Breast epithelium (tissue), 4 donors: Measurements from ENCODE around the gene CALN1. TPM values are rescaled to one million over a fixed set of nuclear protein-coding genes. Genes with fewer than 3 reads are reported as not detected.

Experiments used
- DNase-seq, 2 donors: peaks; one replicate each; pipeline ENCODE4 v3.0.0-alpha.2; 2019; ENCODE audit warnings: low spot score in 2 of 2
- H3K27ac ChIP-seq, 2 donors: fragments of 200-600 bp; sonication (generic) in 1 of 2; one replicate each; pipeline ENCODE4 v1.5.1; 2016 to 2019; ENCODE audit warnings: mild to moderate bottlenecking in 1 of 2
- H3K27me3 ChIP-seq, 2 donors: fragments of 200-600 bp; sonication (generic) in 1 of 2; one replicate each; pipeline versions ENCODE4 v1.5.1 to v1.6.0; 2017 to 2019; ENCODE audit warnings: control low read depth in 1 of 2, mild to moderate bottlenecking in 1 of 2
- H3K36me3 ChIP-seq: fragments of 200-600 bp; one replicate; pipeline ENCODE4 v1.5.1; 2019
- H3K4me1 ChIP-seq, 2 donors: fragments of 200-600 bp; sonication (generic); one replicate each; pipeline ENCODE4 v1.5.1; 2016 to 2019; ENCODE audit warnings: control low read depth in 1 of 2
- H3K4me3 ChIP-seq, 3 donors: fragments of 200-600 bp; sonication (generic); 1 replicate in 2 of 3; 2 replicates in 1 of 3; pipeline ENCODE4 v1.5.1; 2016 to 2019; ENCODE audit warnings: mild to moderate bottlenecking in 3 of 3, moderate library complexity in 2 of 3
- H3K9me3 ChIP-seq, 2 donors: fragments of 200-600 bp; sonication (generic) in 1 of 2; one replicate each; pipeline ENCODE4 v1.5.1; 2016 to 2019; ENCODE audit warnings: control low read depth in 1 of 2
- POLR2A ChIP-seq: fragments of 450-650 bp; IDR thresholded peaks from one replicate; pipeline ENCODE4 v1.6.1; 2016; ENCODE audit warnings: antibody characterized with exemption, mild to moderate bottlenecking, moderate library complexity
- POLR2AphosphoS5 ChIP-seq, 3 donors: sonication (generic); formaldehyde crosslinking; IDR thresholded peaks; one replicate each; pipeline ENCODE4 v1.6.1; 2017; ENCODE audit warnings: antibody characterized with exemption in 3 of 3
- intact Hi-C: fragments of 100-400 bp; cut with DNase I; formaldehyde crosslinking; loops from one replicate; pipeline ENCODE4 v1.15.1; 2023; ENCODE audit warnings: low total_unique reads
- total RNA-seq, 3 donors: library from RNA; depleted of rRNA; stranded (reverse); fragments of >200 nt; gene quantifications; one replicate each; pipeline ENCODE4 v1.1.0, GENCODE V29; 2016
- TF ChIP-seq, protein P1 (sequence below), 3 donors: fragments of 450-650 bp; IDR thresholded peaks; one replicate each; pipeline ENCODE4 v1.5.1; 2016 to 2017; ENCODE audit warnings: antibody characterized with exemption in 3 of 3, mild to moderate bottlenecking in 3 of 3, moderate library complexity in 3 of 3

The CALN1 gene
- total RNA-seq, 3 donors from 2014 or later, result under 0.01 to 0.33 (median 0.15) TPM

DNA sequence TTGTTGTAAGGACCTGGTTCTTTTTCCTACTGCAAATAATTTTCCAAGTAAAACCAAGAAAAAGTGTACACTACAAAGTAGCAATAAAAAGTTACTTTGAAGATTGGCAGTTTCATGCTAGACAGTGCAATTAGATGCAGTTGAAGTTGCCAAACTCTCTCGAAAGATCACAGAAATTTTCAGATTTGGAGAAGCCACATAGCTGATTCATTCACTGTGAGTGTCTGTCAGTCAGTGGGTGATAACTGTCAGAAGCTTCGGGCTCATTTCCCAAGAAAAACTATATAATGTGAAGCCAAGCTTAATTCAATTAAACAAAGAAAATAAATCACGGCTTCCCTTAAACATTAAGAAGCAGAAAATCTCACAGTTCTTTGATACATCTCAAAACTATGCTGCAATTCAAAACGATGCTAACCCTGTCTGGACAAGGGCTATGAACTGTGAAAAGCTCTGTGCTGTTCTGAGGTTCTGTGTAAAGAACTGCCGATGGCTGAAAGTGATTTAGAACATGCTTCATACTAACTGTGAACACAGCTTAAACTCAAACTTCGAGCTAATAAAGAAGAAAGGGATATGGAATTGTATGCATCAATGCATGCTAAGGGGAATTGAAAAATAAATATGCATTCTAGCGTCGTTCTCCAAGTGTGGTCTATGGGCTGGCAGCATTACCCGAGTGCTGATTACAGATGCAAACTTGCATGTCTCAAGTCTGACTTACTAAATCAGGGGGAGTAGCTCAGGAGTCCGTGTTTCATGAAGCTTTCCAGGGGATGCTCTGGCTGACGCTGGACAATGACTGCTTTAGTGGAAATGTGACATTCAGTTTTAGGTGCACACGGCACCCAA is 557.4 kb downstream of the CALN1 start:
- TF ChIP-seq, protein P1, sequence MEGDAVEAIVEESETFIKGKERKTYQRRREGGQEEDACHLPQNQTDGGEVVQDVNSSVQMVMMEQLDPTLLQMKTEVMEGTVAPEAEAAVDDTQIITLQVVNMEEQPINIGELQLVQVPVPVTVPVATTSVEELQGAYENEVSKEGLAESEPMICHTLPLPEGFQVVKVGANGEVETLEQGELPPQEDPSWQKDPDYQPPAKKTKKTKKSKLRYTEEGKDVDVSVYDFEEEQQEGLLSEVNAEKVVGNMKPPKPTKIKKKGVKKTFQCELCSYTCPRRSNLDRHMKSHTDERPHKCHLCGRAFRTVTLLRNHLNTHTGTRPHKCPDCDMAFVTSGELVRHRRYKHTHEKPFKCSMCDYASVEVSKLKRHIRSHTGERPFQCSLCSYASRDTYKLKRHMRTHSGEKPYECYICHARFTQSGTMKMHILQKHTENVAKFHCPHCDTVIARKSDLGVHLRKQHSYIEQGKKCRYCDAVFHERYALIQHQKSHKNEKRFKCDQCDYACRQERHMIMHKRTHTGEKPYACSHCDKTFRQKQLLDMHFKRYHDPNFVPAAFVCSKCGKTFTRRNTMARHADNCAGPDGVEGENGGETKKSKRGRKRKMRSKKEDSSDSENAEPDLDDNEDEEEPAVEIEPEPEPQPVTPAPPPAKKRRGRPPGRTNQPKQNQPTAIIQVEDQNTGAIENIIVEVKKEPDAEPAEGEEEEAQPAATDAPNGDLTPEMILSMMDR (IDR thresholded peaks at IDR 0.05), result no peak
- TF ChIP-seq POLR2AphosphoS5 (IDR thresholded peaks at IDR 0.05), result no peak
- no peak for TF ChIP-seq POLR2A
- intact Hi-C loops, result no loop called here
- Histone ChIP-seq H3K27ac (no peak overlapping the region), H3K4me1 (no peaks in the 10 kb centered on the region), H3K4me3 (no peak overlapping the region), H3K36me3 (no peaks in the 10 kb centered on the region), H3K9me3 (no peaks in the 10 kb centered on the region), H3K27me3 (no peaks in the 10 kb centered on the region)
- DNase-seq, result no peak

DNA sequence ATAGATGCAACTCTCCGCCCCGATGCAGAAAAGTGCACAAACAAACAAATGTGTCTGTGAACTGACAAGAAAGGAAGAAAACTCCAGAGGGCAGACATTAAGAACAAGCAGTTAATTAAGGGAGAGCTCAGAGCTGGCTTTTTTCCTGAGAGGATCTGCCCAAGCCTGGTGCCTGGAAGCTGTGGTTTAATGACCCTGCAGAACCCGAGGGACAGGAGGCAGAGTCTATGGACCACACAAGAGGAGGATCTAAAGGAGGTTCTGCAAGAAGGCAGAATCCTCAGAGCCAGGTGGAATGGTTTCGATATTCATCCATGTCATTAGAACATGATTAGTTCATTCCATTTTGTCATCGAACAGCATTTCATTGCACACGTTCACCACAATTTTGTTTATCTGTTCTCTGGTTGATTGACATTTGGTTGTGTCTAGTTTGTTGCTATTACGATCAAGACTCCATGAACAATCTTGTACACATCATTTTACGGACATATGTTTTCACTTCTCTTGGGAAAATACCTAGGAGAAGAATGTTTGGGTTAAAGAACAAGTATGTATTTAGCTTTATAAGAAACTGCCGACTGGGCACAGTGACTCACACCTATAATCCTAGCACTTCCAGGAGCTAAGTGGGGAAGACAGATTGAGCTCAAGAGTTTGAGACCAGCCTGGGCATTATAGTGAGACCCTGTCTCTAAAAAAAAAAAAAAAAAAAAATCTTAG is 560.2 kb downstream of the CALN1 start:
- no peaks in the 10 kb centered on the region for H3K27me3 ChIP-seq
- intact Hi-C loops, result no loop called here
- no peak overlapping the region for H3K4me3 ChIP-seq
- H3K4me1 ChIP-seq, result no peaks in the 10 kb centered on the region
- no peak for DNase-seq
- H3K36me3 ChIP-seq, result no peaks in the 10 kb centered on the region
- no peak overlapping the region for H3K27ac ChIP-seq
- peaks cover 0 to 6% of the 10 kb centered on the region in 2 donors for H3K9me3 ChIP-seq
- TF ChIP-seq POLR2AphosphoS5 (IDR thresholded peaks at IDR 0.05) (no peak), POLR2A (no peak)
- TF ChIP-seq, protein P1 (IDR thresholded peaks at IDR 0.05), result no peak

- Histone ChIP-seq H3K4me3 (no peak overlapping the region), H3K9me3 (peaks cover 0 to 6% of the 10 kb centered on the region in 2 donors), H3K4me1 (no peaks in the 10 kb centered on the region), H3K36me3 (no peaks in the 10 kb centered on the region), H3K27me3 (no peaks in the 10 kb centered on the region), H3K27ac (no peak overlapping the region)
- DNase-seq, result no peak
- TF ChIP-seq, protein P1 (IDR thresholded peaks at IDR 0.05), result no peak
- TF ChIP-seq POLR2A (no peak), POLR2AphosphoS5 (IDR thresholded peaks at IDR 0.05) (no peak)
- intact Hi-C loops, result no loop called here
Measured at GRCh38 chr7:71846160-71846559, 566.0 kb downstream of the CALN1 start.

GRCh38 chr7:71843676-71844075 is 568.5 kb downstream of the CALN1 start:
- intact Hi-C loops, result no loop called here
- H3K4me1 ChIP-seq, result no peaks in the 10 kb centered on the region
- H3K9me3 ChIP-seq, result peaks cover 0 to 6% of the 10 kb centered on the region in 2 donors
- no peaks in the 10 kb centered on the region for H3K27me3 ChIP-seq
- DNase-seq, result no peak
- H3K4me3 ChIP-seq, result no peak overlapping the region
- no peak overlapping the region for H3K27ac ChIP-seq
- TF ChIP-seq, protein P1 (IDR thresholded peaks at IDR 0.05), result no peak
- no peak for TF ChIP-seq POLR2AphosphoS5 (IDR thresholded peaks at IDR 0.05)
- no peak for TF ChIP-seq POLR2A
- no peaks in the 10 kb centered on the region for H3K36me3 ChIP-seq

GRCh38 chr7:71842786-71843185 is 569.4 kb downstream of the CALN1 start:
- no peak overlapping the region for H3K4me3 ChIP-seq
- H3K9me3 ChIP-seq, result no peaks in the 10 kb centered on the region
- H3K27me3 ChIP-seq, result no peaks in the 10 kb centered on the region
- TF ChIP-seq, protein P1 (IDR thresholded peaks at IDR 0.05), result no peak
- TF ChIP-seq POLR2A (no peak), POLR2AphosphoS5 (IDR thresholded peaks at IDR 0.05) (no peak)
- no peak for DNase-seq
- H3K27ac ChIP-seq, result no peak overlapping the region
- H3K36me3 ChIP-seq, result no peaks in the 10 kb centered on the region
- intact Hi-C loops, result no loop called here
- H3K4me1 ChIP-seq, result no peaks in the 10 kb centered on the region
